CD4-positive, CD25-positive, alpha-beta regulatory T cell (primary cell): Measurements from ENCODE around the gene RAP2C. TPM values are rescaled to one million over a fixed set of nuclear protein-coding genes. Genes with fewer than 3 reads are reported as not detected.

ENCODE experiments used
- ATAC-seq, 2 donors: fragments of 150-1000 bp; cut with Tn5 transposase; one replicate each; pipeline ENCODE4 v1.10.0; 2021; ENCODE audit warnings: low read depth in 2 of 2, moderate number of reproducible peaks in 2 of 2, moderate library complexity in 1 of 2
- DNase-seq, 3 donors: peaks; one replicate each; pipeline versions ENCODE4 v3.0.0 to v3.0.0-alpha.2; 2012 to 2022; ENCODE audit warnings: mixed read lengths in 1 of 3
- H3K27ac ChIP-seq: one replicate; pipeline ENCODE4 v1.7.0; 2013; ENCODE audit warnings: mild to moderate bottlenecking, low read length; ENCODE audit not compliant: insufficient read depth, poor library complexity, severe bottlenecking
- H3K27me3 ChIP-seq: one replicate; pipeline ENCODE4 v1.7.0; 2013; ENCODE audit warnings: low read length; ENCODE audit not compliant: control insufficient read depth, insufficient read depth
- H3K36me3 ChIP-seq: one replicate; pipeline ENCODE4 v1.7.0; 2013; ENCODE audit warnings: mild to moderate bottlenecking, low read length, moderate library complexity; ENCODE audit not compliant: control insufficient read depth, insufficient read depth
- H3K4me1 ChIP-seq: 2 replicates; pipeline ENCODE4 v1.7.0; 2013; ENCODE audit warnings: mild to moderate bottlenecking, low read length; ENCODE audit not compliant: insufficient read depth, control insufficient read depth, poor library complexity, severe bottlenecking
- H3K4me3 ChIP-seq: one replicate; pipeline ENCODE4 v1.7.0; 2013; ENCODE audit warnings: low read depth, mild to moderate bottlenecking, low read length, moderate library complexity
- H3K9me3 ChIP-seq, 2 experiments: 1 replicate in 1 of 2; 2 replicates in 1 of 2; pipeline ENCODE4 v1.7.0; 2013; ENCODE audit warnings: low read length in 2 of 2, mild to moderate bottlenecking in 1 of 2, moderate library complexity in 1 of 2; ENCODE audit not compliant: control insufficient read depth in 2 of 2
- H3K27ac Mint-ChIP-seq, 3 donors: one replicate each; pipeline ENCODE4 v1.8.0; 2020 to 2022; ENCODE audit warnings: mild to moderate bottlenecking in 3 of 3, mixed read lengths in 3 of 3, moderate library complexity in 2 of 3
- H3K27me3 Mint-ChIP-seq: one replicate; pipeline ENCODE4 v1.8.0; 2022; ENCODE audit warnings: mild to moderate bottlenecking, mixed read lengths
- H3K36me3 Mint-ChIP-seq: one replicate; pipeline ENCODE4 v1.8.0; 2020; ENCODE audit warnings: mixed read lengths
- H3K4me1 Mint-ChIP-seq, 4 donors: one replicate each; pipeline ENCODE4 v1.8.0; 2020 to 2022; ENCODE audit warnings: mixed read lengths in 4 of 4, mild to moderate bottlenecking in 1 of 4
- H3K4me3 Mint-ChIP-seq, 4 donors: one replicate each; pipeline ENCODE4 v1.8.0; 2020 to 2022; ENCODE audit warnings: mild to moderate bottlenecking in 4 of 4, mixed read lengths in 4 of 4, moderate library complexity in 3 of 4
- H3K9me3 Mint-ChIP-seq, 7 donors: one replicate each; pipeline ENCODE4 v1.8.0; 2020 to 2022; ENCODE audit warnings: mixed read lengths in 7 of 7, mild to moderate bottlenecking in 3 of 7, moderate library complexity in 2 of 7
- polyA plus RNA-seq, 4 donors: library from polyadenylated mRNA; unstranded; fragments of 300-500 nt; fragmentation: Illumina TruSeq; gene quantifications; one replicate each; pipeline ENCODE4 v1.2.3, GENCODE V29; 2021
- total RNA-seq: library from RNA; stranded (reverse); gene quantifications from one replicate; pipeline ENCODE4 v1.2.3, GENCODE V29; 2022

RAP2C gene
- total and polyA plus RNA-seq, 5 donors from 2014 or later, result 15.7 to 45.5 (median 18.5) TPM

GRCh38 chrX:132231587-132231986, 12.3 kb upstream of the RAP2C start:
- Mint-ChIP-seq H3K36me3 (no peaks in the 10 kb centered on the region), H3K9me3 (no peaks in the 10 kb centered on the region), H3K4me1 (peaks cover 0 to 7% (median 0%) of the 10 kb centered on the region in 4 donors), H3K27ac (peak overlapping the region in 1 of 3 donors; percentile 82), H3K27me3 (no peaks in the 10 kb centered on the region), H3K4me3 (no peak overlapping the region)
- Histone ChIP-seq H3K4me1 (no peaks in the 10 kb centered on the region), H3K27ac (no peak overlapping the region), H3K4me3 (no peak overlapping the region), H3K27me3 (no peaks in the 10 kb centered on the region), H3K36me3 (no peaks in the 10 kb centered on the region), H3K9me3 (no peaks in the 10 kb centered on the region)
- DNase-seq, result no peak
- no peak for ATAC-seq

GRCh38 chrX:132227383-132228112, 8.3 kb upstream of the RAP2C start:
- Mint-ChIP-seq H3K4me1 (peaks cover 0 to 6% (median 0%) of the 10 kb centered on the region in 4 donors), H3K27me3 (no peaks in the 10 kb centered on the region), H3K9me3 (no peaks in the 10 kb centered on the region), H3K4me3 (no peak overlapping the region), H3K36me3 (no peaks in the 10 kb centered on the region), H3K27ac (no peak overlapping the region)
- ATAC-seq (no peak), DNase-seq (no peak)
- Histone ChIP-seq H3K4me3 (no peak overlapping the region), H3K9me3 (no peaks in the 10 kb centered on the region), H3K4me1 (no peaks in the 10 kb centered on the region), H3K27me3 (no peaks in the 10 kb centered on the region), H3K27ac (no peak overlapping the region), H3K36me3 (no peaks in the 10 kb centered on the region)

GRCh38 chrX:132226169-132226568, 6.9 kb upstream of the RAP2C start:
- H3K27me3 Mint-ChIP-seq, result no peaks in the 10 kb centered on the region
- H3K4me3 Mint-ChIP-seq, result no peak overlapping the region
- Histone ChIP-seq H3K36me3 (no peaks in the 10 kb centered on the region), H3K27ac (no peak overlapping the region), H3K4me1 (no peaks in the 10 kb centered on the region), H3K27me3 (no peaks in the 10 kb centered on the region), H3K9me3 (no peaks in the 10 kb centered on the region), H3K4me3 (no peak overlapping the region)
- H3K9me3 Mint-ChIP-seq, result no peaks in the 10 kb centered on the region
- DNase-seq (peak in 1 of 3 donors; percentile 11), ATAC-seq (no peak)
- H3K4me1 Mint-ChIP-seq, result peaks cover 0 to 4% (median 0%) of the 10 kb centered on the region in 4 donors
- no peak overlapping the region for H3K27ac Mint-ChIP-seq
- H3K36me3 Mint-ChIP-seq, result no peaks in the 10 kb centered on the region

- Histone ChIP-seq H3K36me3 (no peaks in the 10 kb centered on the region), H3K4me3 (peak overlapping the region; percentile 86), H3K27ac (peak overlapping the region; percentile 95), H3K9me3 (no peaks in the 10 kb centered on the region), H3K4me1 (peaks cover 31% of the 10 kb centered on the region), H3K27me3 (no peaks in the 10 kb centered on the region)
- no peaks in the 10 kb centered on the region for H3K36me3 Mint-ChIP-seq
- peak overlapping the region; percentile 89 to 94 (median 89) for H3K27ac Mint-ChIP-seq
- ATAC-seq (peak; percentile 67 to 69), DNase-seq (peak; percentile 74 to 87 (median 80))
- peaks cover 6% of the 10 kb centered on the region for H3K27me3 Mint-ChIP-seq
- no peaks in the 10 kb centered on the region for H3K9me3 Mint-ChIP-seq
- H3K4me1 Mint-ChIP-seq, result peaks cover 14 to 37% (median 27%) of the 10 kb centered on the region in 4 donors
- H3K4me3 Mint-ChIP-seq, result peak overlapping the region; percentile 78 to 94 (median 83)
Measured at GRCh38 chrX:132218100-132218812, 991 bp downstream of the RAP2C start.

GRCh38 chrX:132217203-132218073, 1.8 kb downstream of the RAP2C start:
- peak overlapping the region; percentile 94 to 98 (median 96) for H3K4me3 Mint-ChIP-seq
- DNase-seq (peak; percentile 68 to 86 (median 78)), ATAC-seq (peak; percentile 75)
- no peaks in the 10 kb centered on the region for H3K36me3 Mint-ChIP-seq
- Histone ChIP-seq H3K27ac (peak overlapping the region; percentile 95), H3K27me3 (no peaks in the 10 kb centered on the region), H3K9me3 (no peaks in the 10 kb centered on the region), H3K36me3 (peaks cover 6% of the 10 kb centered on the region), H3K4me1 (peaks cover 31% of the 10 kb centered on the region), H3K4me3 (peak overlapping the region; percentile 93)
- peak overlapping the region; percentile 91 to 98 (median 98) for H3K27ac Mint-ChIP-seq
- peaks cover 6% of the 10 kb centered on the region for H3K27me3 Mint-ChIP-seq
- H3K9me3 Mint-ChIP-seq, result no peaks in the 10 kb centered on the region
- H3K4me1 Mint-ChIP-seq, result peaks cover 21 to 44% (median 34%) of the 10 kb centered on the region in 4 donors

- peaks cover 6% of the 10 kb centered on the region for H3K27me3 Mint-ChIP-seq
- DNase-seq (peak; percentile 13 to 67 (median 62)), ATAC-seq (peak; percentile 51 to 52)
- H3K9me3 ChIP-seq, result no peaks in the 10 kb centered on the region
- H3K27ac Mint-ChIP-seq, result peak overlapping the region; percentile 91 to 98 (median 98)
- H3K27me3 ChIP-seq, result no peaks in the 10 kb centered on the region
- peaks cover 21 to 49% (median 37%) of the 10 kb centered on the region in 4 donors for H3K4me1 Mint-ChIP-seq
- H3K4me1 ChIP-seq, result peaks cover 31% of the 10 kb centered on the region
- H3K9me3 Mint-ChIP-seq, result no peaks in the 10 kb centered on the region
- peak overlapping the region; percentile 95 for H3K27ac ChIP-seq
- peak overlapping the region; percentile 93 for H3K4me3 ChIP-seq
- peak overlapping the region; percentile 94 to 98 (median 96) for H3K4me3 Mint-ChIP-seq
- H3K36me3 Mint-ChIP-seq, result no peaks in the 10 kb centered on the region
- peaks cover 7% of the 10 kb centered on the region for H3K36me3 ChIP-seq
Measured at GRCh38 chrX:132216806-132217202, 2.4 kb downstream of the RAP2C start.

GRCh38 chrX:132216283-132216682, 3.0 kb downstream of the RAP2C start:
- peak overlapping the region; percentile 95 for H3K27ac ChIP-seq
- Mint-ChIP-seq H3K4me1 (peaks cover 21 to 54% (median 42%) of the 10 kb centered on the region in 4 donors), H3K9me3 (no peaks in the 10 kb centered on the region), H3K27ac (peak overlapping the region; percentile 91 to 98 (median 98)), H3K36me3 (no peaks in the 10 kb centered on the region), H3K4me3 (peak overlapping the region; percentile 94 to 98 (median 96)), H3K27me3 (peaks cover 6% of the 10 kb centered on the region)
- peaks cover 35% of the 10 kb centered on the region for H3K4me1 ChIP-seq
- DNase-seq, result peak in 1 of 3 donors; percentile 1
- no peaks in the 10 kb centered on the region for H3K27me3 ChIP-seq
- no peaks in the 10 kb centered on the region for H3K9me3 ChIP-seq
- H3K36me3 ChIP-seq, result peaks cover 11% of the 10 kb centered on the region
- ATAC-seq, result no peak
- peak overlapping the region; percentile 93 for H3K4me3 ChIP-seq
